SK-N-SH treated with all-trans-retinoic acid at 6 μM for 48 hours (cell line): Measurements from ENCODE around the gene MACROH2A2.

ENCODE experiments used
- ATAC-seq: fragments of 200-7000 bp; cut with Tn5 transposase; 3 replicates; pipeline ENCODE4 v1.9.1; 2020; ENCODE audit warnings: mild to moderate bottlenecking, moderate library complexity
- ARNTL ChIP-seq: fragments of 450-650 bp; formaldehyde crosslinking; IDR thresholded peaks from 2 replicates; pipeline ENCODE4 v1.5.0; 2020; ENCODE audit warnings: low read depth, mild to moderate bottlenecking, moderate library complexity, borderline replicate concordance
- BACH2 ChIP-seq: fragments of 250-450 bp; sonication (Bioruptor Pico); IDR thresholded peaks from 2 replicates; pipeline ENCODE4 v1.9.0; 2021; ENCODE audit warnings: mild to moderate bottlenecking, borderline replicate concordance
- CSDC2 ChIP-seq: fragments of 250-450 bp; sonication (Bioruptor Pico); IDR thresholded peaks from 2 replicates; pipeline ENCODE4 v1.5.0; 2020; ENCODE audit warnings: mild to moderate bottlenecking, moderate library complexity
- ESRRG ChIP-seq: fragments of 250-450 bp; sonication (Bioruptor Pico); IDR thresholded peaks from 2 replicates; pipeline ENCODE4 v1.6.1; 2021; ENCODE audit warnings: mild to moderate bottlenecking
- GLIS3 ChIP-seq: fragments of 250-450 bp; sonication (Bioruptor Pico); IDR thresholded peaks from 2 replicates; pipeline ENCODE4 v1.5.0; 2020; ENCODE audit warnings: mild to moderate bottlenecking, moderate library complexity
- ISL1 ChIP-seq: fragments of 250-450 bp; sonication (Bioruptor Pico); IDR thresholded peaks from 2 replicates; pipeline ENCODE4 v2.1.2; 2022; ENCODE audit warnings: mild to moderate bottlenecking, moderate library complexity
- OSR1 ChIP-seq: fragments of 250-450 bp; sonication (Bioruptor Pico); IDR thresholded peaks from 2 replicates; pipeline ENCODE4 v1.8.0; 2022; ENCODE audit warnings: moderate library complexity, mild to moderate bottlenecking, inconsistent platforms
- TCF4 ChIP-seq: fragments of 250-450 bp; sonication (Bioruptor Pico); IDR thresholded peaks from 2 replicates; pipeline ENCODE4 v1.8.0; 2021; ENCODE audit warnings: mild to moderate bottlenecking, moderate library complexity, borderline replicate concordance
- TOX ChIP-seq: fragments of 250-450 bp; sonication (Bioruptor Pico); IDR thresholded peaks from 2 replicates; pipeline ENCODE4 v1.8.0; 2021; ENCODE audit warnings: mild to moderate bottlenecking, moderate library complexity, borderline replicate concordance
- ZFP3 ChIP-seq: fragments of 250-450 bp; sonication (Bioruptor Pico); IDR thresholded peaks from 2 replicates; pipeline ENCODE4 v1.5.0; 2020; ENCODE audit warnings: mild to moderate bottlenecking, moderate library complexity
- ZFP30 ChIP-seq: fragments of 450-650 bp; formaldehyde crosslinking; IDR thresholded peaks from 2 replicates; pipeline ENCODE4 v1.5.0; 2022; ENCODE audit warnings: mild to moderate bottlenecking, moderate library complexity
- ZNF565 ChIP-seq: fragments of 450-650 bp; formaldehyde crosslinking; conservative IDR thresholded peaks from 2 replicates; pipeline ENCODE4 v1.5.0; 2020; ENCODE audit warnings: low read depth, mild to moderate bottlenecking, moderate library complexity
- ZNF70 ChIP-seq: fragments of 450-650 bp; formaldehyde crosslinking; IDR thresholded peaks from 2 replicates; pipeline ENCODE4 v1.5.0; 2020; ENCODE audit warnings: mild to moderate bottlenecking, moderate library complexity
- ZNF8 ChIP-seq: fragments of 450-650 bp; formaldehyde crosslinking; IDR thresholded peaks from 2 replicates; pipeline ENCODE4 v1.5.0; 2020; ENCODE audit warnings: mild to moderate bottlenecking, moderate library complexity
- TF ChIP-seq, protein P1 (sequence below): fragments of 250-450 bp; sonication (Bioruptor Pico); IDR thresholded peaks from 2 replicates; pipeline ENCODE4 v1.5.1; 2021; ENCODE audit warnings: mild to moderate bottlenecking, moderate library complexity
- TF ChIP-seq, protein P2 (sequence below): fragments of 250-450 bp; sonication (Bioruptor Pico); IDR thresholded peaks from 2 replicates; pipeline ENCODE4 v1.8.0; 2020; ENCODE audit warnings: mild to moderate bottlenecking, moderate library complexity, borderline replicate concordance
- TF ChIP-seq, protein P3 (sequence below): fragments of 250-450 bp; sonication (Bioruptor Pico); IDR thresholded peaks from 2 replicates; pipeline ENCODE4 v1.5.0; 2020; ENCODE audit warnings: mild to moderate bottlenecking, moderate library complexity

Gene MACROH2A2

DNA sequence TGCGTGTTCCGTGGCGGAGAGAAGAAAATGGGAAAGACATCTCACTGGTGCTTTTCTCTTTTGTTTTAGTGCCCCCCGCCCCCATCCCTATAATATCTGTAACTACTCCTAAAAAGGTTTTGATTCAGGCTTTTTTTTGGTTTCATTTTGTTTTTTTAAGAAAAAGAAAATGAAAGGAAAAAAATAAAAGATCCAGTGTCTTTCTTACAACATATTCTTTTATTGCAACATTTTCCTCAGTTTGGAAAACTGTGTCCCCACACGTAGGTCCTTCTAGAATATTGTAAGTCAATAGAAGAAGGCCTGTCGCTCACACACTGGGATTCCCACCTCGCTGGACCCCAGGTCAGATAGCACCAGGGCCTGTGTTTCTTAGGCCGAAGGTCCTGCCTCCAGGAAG lies 59.4 kb downstream of the MACROH2A2 start:
- no peak for ATAC-seq
- TF ChIP-seq, protein P1, sequence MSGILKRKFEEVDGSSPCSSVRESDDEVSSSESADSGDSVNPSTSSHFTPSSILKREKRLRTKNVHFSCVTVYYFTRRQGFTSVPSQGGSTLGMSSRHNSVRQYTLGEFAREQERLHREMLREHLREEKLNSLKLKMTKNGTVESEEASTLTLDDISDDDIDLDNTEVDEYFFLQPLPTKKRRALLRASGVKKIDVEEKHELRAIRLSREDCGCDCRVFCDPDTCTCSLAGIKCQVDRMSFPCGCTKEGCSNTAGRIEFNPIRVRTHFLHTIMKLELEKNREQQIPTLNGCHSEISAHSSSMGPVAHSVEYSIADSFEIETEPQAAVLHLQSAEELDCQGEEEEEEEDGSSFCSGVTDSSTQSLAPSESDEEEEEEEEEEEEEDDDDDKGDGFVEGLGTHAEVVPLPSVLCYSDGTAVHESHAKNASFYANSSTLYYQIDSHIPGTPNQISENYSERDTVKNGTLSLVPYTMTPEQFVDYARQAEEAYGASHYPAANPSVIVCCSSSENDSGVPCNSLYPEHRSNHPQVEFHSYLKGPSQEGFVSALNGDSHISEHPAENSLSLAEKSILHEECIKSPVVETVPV = no peak
- TF ChIP-seq TCF4 (CRISPR knock-in tag) (no peak), CSDC2 (CRISPR knock-in tag) (no peak), ZFP30 (CRISPR knock-in tag) (no peak), TOX (CRISPR knock-in tag) (no peak), ISL1 (CRISPR knock-in tag) (no peak), BACH2 (CRISPR knock-in tag) (no peak), ZNF70 (CRISPR knock-in tag) (no peak), ZNF565 (CRISPR knock-in tag) (no peak), ARNTL (CRISPR knock-in tag) (no peak), OSR1 (CRISPR knock-in tag) (no peak), ZFP3 (CRISPR knock-in tag) (no peak)
- TF ChIP-seq, protein P2, sequence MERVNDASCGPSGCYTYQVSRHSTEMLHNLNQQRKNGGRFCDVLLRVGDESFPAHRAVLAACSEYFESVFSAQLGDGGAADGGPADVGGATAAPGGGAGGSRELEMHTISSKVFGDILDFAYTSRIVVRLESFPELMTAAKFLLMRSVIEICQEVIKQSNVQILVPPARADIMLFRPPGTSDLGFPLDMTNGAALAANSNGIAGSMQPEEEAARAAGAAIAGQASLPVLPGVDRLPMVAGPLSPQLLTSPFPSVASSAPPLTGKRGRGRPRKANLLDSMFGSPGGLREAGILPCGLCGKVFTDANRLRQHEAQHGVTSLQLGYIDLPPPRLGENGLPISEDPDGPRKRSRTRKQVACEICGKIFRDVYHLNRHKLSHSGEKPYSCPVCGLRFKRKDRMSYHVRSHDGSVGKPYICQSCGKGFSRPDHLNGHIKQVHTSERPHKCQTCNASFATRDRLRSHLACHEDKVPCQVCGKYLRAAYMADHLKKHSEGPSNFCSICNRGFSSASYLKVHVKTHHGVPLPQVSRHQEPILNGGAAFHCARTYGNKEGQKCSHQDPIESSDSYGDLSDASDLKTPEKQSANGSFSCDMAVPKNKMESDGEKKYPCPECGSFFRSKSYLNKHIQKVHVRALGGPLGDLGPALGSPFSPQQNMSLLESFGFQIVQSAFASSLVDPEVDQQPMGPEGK (CRISPR knock-in tag) = no peak
- TF ChIP-seq, protein P3, sequence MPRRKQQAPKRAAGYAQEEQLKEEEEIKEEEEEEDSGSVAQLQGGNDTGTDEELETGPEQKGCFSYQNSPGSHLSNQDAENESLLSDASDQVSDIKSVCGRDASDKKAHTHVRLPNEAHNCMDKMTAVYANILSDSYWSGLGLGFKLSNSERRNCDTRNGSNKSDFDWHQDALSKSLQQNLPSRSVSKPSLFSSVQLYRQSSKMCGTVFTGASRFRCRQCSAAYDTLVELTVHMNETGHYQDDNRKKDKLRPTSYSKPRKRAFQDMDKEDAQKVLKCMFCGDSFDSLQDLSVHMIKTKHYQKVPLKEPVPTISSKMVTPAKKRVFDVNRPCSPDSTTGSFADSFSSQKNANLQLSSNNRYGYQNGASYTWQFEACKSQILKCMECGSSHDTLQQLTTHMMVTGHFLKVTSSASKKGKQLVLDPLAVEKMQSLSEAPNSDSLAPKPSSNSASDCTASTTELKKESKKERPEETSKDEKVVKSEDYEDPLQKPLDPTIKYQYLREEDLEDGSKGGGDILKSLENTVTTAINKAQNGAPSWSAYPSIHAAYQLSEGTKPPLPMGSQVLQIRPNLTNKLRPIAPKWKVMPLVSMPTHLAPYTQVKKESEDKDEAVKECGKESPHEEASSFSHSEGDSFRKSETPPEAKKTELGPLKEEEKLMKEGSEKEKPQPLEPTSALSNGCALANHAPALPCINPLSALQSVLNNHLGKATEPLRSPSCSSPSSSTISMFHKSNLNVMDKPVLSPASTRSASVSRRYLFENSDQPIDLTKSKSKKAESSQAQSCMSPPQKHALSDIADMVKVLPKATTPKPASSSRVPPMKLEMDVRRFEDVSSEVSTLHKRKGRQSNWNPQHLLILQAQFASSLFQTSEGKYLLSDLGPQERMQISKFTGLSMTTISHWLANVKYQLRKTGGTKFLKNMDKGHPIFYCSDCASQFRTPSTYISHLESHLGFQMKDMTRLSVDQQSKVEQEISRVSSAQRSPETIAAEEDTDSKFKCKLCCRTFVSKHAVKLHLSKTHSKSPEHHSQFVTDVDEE (CRISPR knock-in tag) = no peak
- TF ChIP-seq, all 23 proteins: peak for 0

DNA sequence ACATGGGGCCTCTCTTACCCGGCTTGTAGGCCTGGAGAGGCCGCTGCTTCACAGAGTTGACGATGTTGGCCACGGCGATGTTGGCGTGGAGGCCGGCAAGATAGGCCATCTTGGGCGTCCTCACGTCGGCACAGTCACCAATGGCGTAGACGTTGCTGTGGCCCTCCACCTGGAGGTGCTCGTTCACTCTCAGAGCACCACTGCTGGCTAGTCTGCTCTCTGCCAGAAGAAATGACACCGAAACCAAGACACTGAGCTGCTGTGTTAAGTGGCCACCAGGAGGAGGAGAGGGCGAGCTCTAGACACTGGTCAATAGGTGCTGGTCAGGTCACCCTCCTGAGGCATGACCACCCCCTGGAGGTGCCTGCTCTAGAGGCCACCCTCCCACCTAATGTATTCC lies 62.3 kb downstream of the MACROH2A2 start:
- TF ChIP-seq ZNF8 (CRISPR knock-in tag) (no peak), ZFP30 (CRISPR knock-in tag) (no peak)
- no peak for ATAC-seq

DNA sequence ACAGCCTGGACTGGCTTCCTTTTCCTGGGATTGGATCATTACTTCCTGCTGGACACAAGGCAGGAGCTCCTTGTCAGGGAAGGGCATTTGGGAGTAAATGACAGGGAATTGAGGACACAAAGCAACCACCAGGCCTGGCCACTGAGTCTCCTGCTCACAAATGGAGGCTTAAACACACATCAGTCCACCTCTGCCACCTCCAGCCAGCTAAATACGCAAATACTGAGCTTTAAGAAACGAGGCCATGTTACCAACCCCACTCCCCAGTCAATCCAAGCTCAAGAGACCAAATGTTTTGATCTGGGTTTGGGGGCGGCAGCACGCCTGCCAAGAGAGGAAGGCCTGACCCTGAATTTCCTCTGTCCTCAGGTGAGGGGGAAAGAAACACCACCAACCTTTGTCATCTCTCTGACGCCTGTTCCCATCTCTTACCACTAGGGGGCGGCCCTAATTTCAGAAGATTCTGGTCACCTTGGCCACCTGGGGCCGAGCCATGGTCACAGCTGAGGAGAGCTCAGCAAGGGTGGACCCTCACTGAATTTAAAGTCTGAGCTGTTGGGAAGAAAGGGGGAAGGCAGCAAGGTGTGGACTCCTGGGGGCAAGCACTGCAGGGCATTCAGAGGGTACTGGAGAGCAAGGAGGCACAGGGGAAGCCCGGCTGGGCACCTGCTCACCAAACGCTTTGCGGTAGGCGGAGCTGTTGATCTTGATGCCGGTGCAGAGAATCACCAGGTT lies 63.5 kb downstream of the MACROH2A2 start:
- peak; percentile 84 for ATAC-seq
- TF ChIP-seq, protein P1 = no peak
- TF ChIP-seq OSR1 (CRISPR knock-in tag) (no peak), TCF4 (CRISPR knock-in tag) (no peak), ZFP30 (CRISPR knock-in tag) (no peak)
- TF ChIP-seq, protein P3 (CRISPR knock-in tag) = no peak

DNA sequence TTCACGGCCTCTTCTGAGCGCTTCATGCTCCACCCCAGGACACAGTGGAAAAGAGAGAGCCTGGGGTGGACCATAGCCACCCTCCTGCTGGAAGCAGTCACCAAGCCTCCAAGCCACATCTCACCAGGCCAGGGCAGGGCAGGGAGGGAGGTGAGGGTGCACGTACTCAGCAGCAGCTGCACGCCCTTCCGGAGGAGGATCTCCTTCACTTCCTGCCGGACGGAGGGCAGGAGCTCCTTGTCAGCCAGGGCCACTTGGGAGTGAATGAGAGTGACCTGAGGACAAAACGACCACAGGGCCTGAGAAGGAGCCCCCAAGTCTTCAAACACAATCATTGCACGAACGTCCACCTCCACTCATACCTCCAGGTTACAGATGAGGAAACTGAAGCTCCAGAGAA lies 65.0 kb downstream of the MACROH2A2 start:
- no peak for TF ChIP-seq TOX (CRISPR knock-in tag)
- TF ChIP-seq, protein P1 = no peak
- TF ChIP-seq ESRRG (CRISPR knock-in tag) = no peak
- TF ChIP-seq ZNF70 (CRISPR knock-in tag) = no peak
- TF ChIP-seq GLIS3 (CRISPR knock-in tag) = no peak
- no peak for TF ChIP-seq TCF4 (CRISPR knock-in tag)
- no peak for TF ChIP-seq ZFP30 (CRISPR knock-in tag)
- TF ChIP-seq ZFP3 (CRISPR knock-in tag) = no peak
- TF ChIP-seq, protein P3 (CRISPR knock-in tag) = no peak
- no peak for TF ChIP-seq ISL1 (CRISPR knock-in tag)
- no peak for TF ChIP-seq BACH2 (CRISPR knock-in tag)
- no peak for TF ChIP-seq OSR1 (CRISPR knock-in tag)
- no peak for TF ChIP-seq ZNF8 (CRISPR knock-in tag)
- no peak for TF ChIP-seq ZNF565 (CRISPR knock-in tag)
- no peak for ATAC-seq
